GM21786 (cell line): ENCODE results near the gene B4GALT2.

Experiments
- ATAC-seq: cut with Tn5 transposase; IDR thresholded peaks from one replicate; pipeline ENCODE4 v1.9.1; 2021; ENCODE audit not compliant: unreplicated experiment

Gene B4GALT2

GRCh38 chr1:44000122-44000665 is 21.2 kb downstream of the B4GALT2 start:
- ATAC-seq: no peak

GRCh38 chr1:44002165-44002564 is 23.2 kb downstream of the B4GALT2 start:
- no peak for ATAC-seq

- no peak for ATAC-seq
Observed at GRCh38 chr1:44002606-44003157, 23.7 kb downstream of the B4GALT2 start.

GRCh38 chr1:44008259-44008658 is 29.2 kb downstream of the B4GALT2 start:
- ATAC-seq: no peak

- no peak for ATAC-seq
Observed at GRCh38 chr1:44010935-44011471, 32.0 kb downstream of the B4GALT2 start.

- no peak for ATAC-seq
Observed at GRCh38 chr1:44012404-44012803, 33.4 kb downstream of the B4GALT2 start.

- no peak for ATAC-seq
Observed at GRCh38 chr1:44012941-44013609, 34.1 kb downstream of the B4GALT2 start.

- no peak for ATAC-seq
Observed at GRCh38 chr1:44013949-44014348, 34.9 kb downstream of the B4GALT2 start.

GRCh38 chr1:44014365-44015104 is 35.5 kb downstream of the B4GALT2 start:
- ATAC-seq: no peak

- no peak for ATAC-seq
Observed at GRCh38 chr1:44015206-44015605, 36.2 kb downstream of the B4GALT2 start.

- ATAC-seq: no peak
Observed at GRCh38 chr1:44016041-44016889, 37.3 kb downstream of the B4GALT2 start.

GRCh38 chr1:44016890-44017400 is 37.9 kb downstream of the B4GALT2 start:
- no peak for ATAC-seq

- no peak for ATAC-seq
Observed at GRCh38 chr1:44019466-44019948, 40.5 kb downstream of the B4GALT2 start.

- ATAC-seq: no peak
Observed at GRCh38 chr1:44020464-44020863, 41.5 kb downstream of the B4GALT2 start.

- ATAC-seq: no peak
Observed at GRCh38 chr1:44021156-44021555, 42.1 kb downstream of the B4GALT2 start.

GRCh38 chr1:44021581-44022321 is 42.7 kb downstream of the B4GALT2 start:
- ATAC-seq: no peak

GRCh38 chr1:44024031-44024902 is 45.3 kb downstream of the B4GALT2 start:
- ATAC-seq: no peak

- no peak for ATAC-seq
Observed at GRCh38 chr1:44024903-44025525, 46.0 kb downstream of the B4GALT2 start.
